Measurements from ENCODE around the gene MAST4.
"Not testable (repeated sequence)": the region's sequence is repeated elsewhere in the genome, so short reads cannot be mapped to it uniquely, and the experiment has no call there.

MAST4 gene

GRCh38 chr5:67146981-67147380, 550.8 kb downstream of the MAST4 start:
- DNase-seq = no peak

- no peak for DNase-seq
These were observed 551.6 kb downstream of the MAST4 start for GRCh38 chr5:67147760-67148159.

- no peak for DNase-seq
These were observed 553.1 kb downstream of the MAST4 start for GRCh38 chr5:67149057-67149950.

- DNase-seq = peak in 1 of 2 experiments; percentile 15
These were observed 553.8 kb downstream of the MAST4 start for GRCh38 chr5:67149951-67150523.

- DNase-seq = no peak
These were observed 556.2 kb downstream of the MAST4 start for GRCh38 chr5:67152400-67152799.

- DNase-seq = no peak
These were observed 557.1 kb downstream of the MAST4 start for GRCh38 chr5:67153292-67153691.

GRCh38 chr5:67154556-67155206, 558.5 kb downstream of the MAST4 start:
- no peak for DNase-seq

GRCh38 chr5:67156976-67157583, 560.9 kb downstream of the MAST4 start:
- peak; percentile 43 to 46 for DNase-seq

- DNase-seq = no peak
These were observed 564.1 kb downstream of the MAST4 start for GRCh38 chr5:67160272-67160671.

GRCh38 chr5:67160985-67161384, 564.8 kb downstream of the MAST4 start:
- DNase-seq = no peak

- no peak for DNase-seq
These were observed 565.6 kb downstream of the MAST4 start for GRCh38 chr5:67161767-67162166.

- no peak for DNase-seq
These were observed 567.1 kb downstream of the MAST4 start for GRCh38 chr5:67163231-67163756.

- DNase-seq = no peak
These were observed 567.8 kb downstream of the MAST4 start for GRCh38 chr5:67163863-67164595.

- DNase-seq = no peak
These were observed 568.8 kb downstream of the MAST4 start for GRCh38 chr5:67164856-67165525.

GRCh38 chr5:67165526-67166459, 569.6 kb downstream of the MAST4 start:
- DNase-seq = peak; percentile 92

- DNase-seq = peak; percentile 70 to 75
These were observed 570.5 kb downstream of the MAST4 start for GRCh38 chr5:67166460-67167285.

- DNase-seq = no peak
These were observed 571.9 kb downstream of the MAST4 start for GRCh38 chr5:67168069-67168468.

- no peak for DNase-seq
These were observed 574.6 kb downstream of the MAST4 start for GRCh38 chr5:67170767-67171166.

- DNase-seq = not testable (repeated sequence)
These were observed 577.2 kb downstream of the MAST4 start for GRCh38 chr5:67173351-67173750.

- DNase-seq = no peak
These were observed 577.8 kb downstream of the MAST4 start for GRCh38 chr5:67173959-67174358.

All from Kasumi-1 (cell line).